ENCODE data around the gene UNCX. TPM values are rescaled to one million over a fixed set of nuclear protein-coding genes. Genes with fewer than 3 reads are reported as not detected.
A peak's percentile ranks its signal among the peaks of the same experiment; 100 is the strongest.

The UNCX gene
- total and polyA plus RNA-seq, 2 of the 8 experiments (the other 6 are each of a cell fraction or from before 2014, with no cell fraction given): not detected

DNA sequence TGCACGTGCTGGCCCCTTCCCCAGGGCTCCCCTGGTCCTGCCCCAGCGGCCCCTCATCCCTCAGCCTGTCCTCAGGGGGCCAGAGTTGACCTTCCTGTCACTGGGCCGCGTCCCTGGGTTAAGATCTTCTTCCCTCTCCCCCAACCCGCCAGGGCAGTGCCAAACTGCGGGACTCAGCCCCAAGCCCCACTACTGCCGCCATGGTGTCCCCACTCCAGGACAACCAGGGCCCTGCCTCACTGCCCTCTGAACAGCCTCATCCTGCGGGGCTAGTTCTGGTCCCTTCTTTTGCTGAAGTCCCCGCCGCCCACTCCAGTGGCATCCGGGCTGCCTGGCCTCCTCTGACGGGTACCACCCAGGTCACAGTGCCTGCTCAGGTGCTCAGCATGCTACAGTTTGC is 37.5 kb downstream of the UNCX start:
- Histone ChIP-seq H2AK5ac (ENCODE audit: low read depth, low read length) (no peak overlapping the region), H3K36me3 (ENCODE audit: control insufficient read depth in 2 of 4, insufficient read depth in 4 of 4, low read length in 3 of 4) (no peaks in the 10 kb centered on the region), H3K79me1 (ENCODE audit: low read depth, low read length) (no peaks in the 10 kb centered on the region), H2BK12ac (ENCODE audit: low read depth, low read length) (no peak overlapping the region), H3K27ac (ENCODE audit: low read depth, low read length) (no peak overlapping the region), H3K56ac (replicated peaks; ENCODE audit: insufficient read length, low read depth, low read length) (no peak overlapping the region), H2BK5ac (ENCODE audit: low read depth, low read length) (no peak overlapping the region), H3K9ac (replicated peaks in 1 of 4; ENCODE audit: extremely low read depth in 1 of 4, low read depth in 3 of 4, low read length in 3 of 4) (no peak overlapping the region), H4K91ac (replicated peaks; ENCODE audit: insufficient read length, low read length) (no peak overlapping the region), H3K9me3 (ENCODE audit: insufficient read depth in 2 of 2, low read depth in 1 of 2, low read length in 1 of 2) (peaks cover 3 to 6% of the 10 kb centered on the region in 2 experiments; a peak in 2 of 4 replicates), H3K27me3 (replicated peaks in 1 of 4; ENCODE audit: control insufficient read depth in 3 of 4, extremely low read depth in 1 of 4, insufficient read depth in 3 of 4, low read length in 3 of 4) (no peaks in the 10 kb centered on the region; a peak in 1 of 7 replicates), H4K8ac (ENCODE audit: extremely low read depth, insufficient read depth, low read length) (peak overlapping the region; percentile 51; the same call in 1 of the 2 replicates), H3K4me1 (replicated peaks in 1 of 4; ENCODE audit: control insufficient read depth in 3 of 4, insufficient read depth in 4 of 4, low read length in 3 of 4) (no peaks in the 10 kb centered on the region; a peak in 1 of 7 replicates), H3K23me2 (ENCODE audit: low read depth, low read length) (peaks cover 16% of the 10 kb centered on the region; the same call in 1 of the 2 replicates), H3K4me2 (ENCODE audit: insufficient read depth in 1 of 2, low read depth in 2 of 2, low read length in 2 of 2) (no peak overlapping the region), H3K79me2 (ENCODE audit: control insufficient read depth in 1 of 2, insufficient read depth in 2 of 2, low read length in 2 of 2) (no peaks in the 10 kb centered on the region), H2AFZ (ENCODE audit: low read length) (no peak overlapping the region), H3K4ac (replicated peaks; ENCODE audit: insufficient read length, low read depth, low read length) (no peak overlapping the region), H4K5ac (ENCODE audit: insufficient read length, low read depth, low read length) (no peak overlapping the region), H3K14ac (ENCODE audit: insufficient read length) (no peak overlapping the region), H4K20me1 (replicated peaks in 1 of 2; ENCODE audit: control insufficient read depth in 1 of 2, insufficient read depth in 2 of 2, low read length in 2 of 2) (no peaks in the 10 kb centered on the region), H2BK15ac (ENCODE audit: low read length) (no peak overlapping the region), H3K23ac (ENCODE audit: insufficient read length) (no peak overlapping the region), H2BK20ac (ENCODE audit: low read length) (no peak overlapping the region), H2BK120ac (replicated peaks; ENCODE audit: low read depth, low read length) (no peak overlapping the region), H3K18ac (ENCODE audit: extremely low read depth, low read length) (no peak overlapping the region), H3K4me3 (ENCODE audit: extremely low read depth in 1 of 4, insufficient read depth in 2 of 4, low read depth in 3 of 4, low read length in 4 of 4) (no peak overlapping the region)
- TF ChIP-seq RFX5 (IDR thresholded peaks at IDR 0.05; ENCODE audit: borderline replicate concordance, low read depth, low read length) (no peak), RNF2 (IDR thresholded peaks at IDR 0.05; ENCODE audit: borderline replicate concordance, low read depth, low read length, missing control alignments, poor library complexity, severe bottlenecking) (no peak), SP2 (IDR thresholded peaks at IDR 0.05; ENCODE audit: low read length) (no peak), POU5F1 (IDR thresholded peaks at IDR 0.05; ENCODE audit: low read depth, low read length) (no peak)
- ChIA-PET CTCF (ENCODE audit: partially characterized antibody) (interaction anchor here (1.1 kb wide), 1 partner anchor 24 kb away, joined by 3 read pairs; no protein-coding TSS in a partner anchor), POLR2A (ENCODE audit: partially characterized antibody) (no interaction called here)
- FAIRE-seq: no peak
- DNase-seq (ENCODE audit: low read depth in 1 of 2, low spot score in 2 of 2): no peak
- WGBS, 2 experiments (ENCODE audit: extremely low coverage in 1 of 2, insufficient coverage in 1 of 2, insufficient read length in 1 of 2, insufficient replicate concordance in 2 of 2, low coverage in 1 of 2, low lambda C conversion rate in 2 of 2, missing lambda C conversion rate in 1 of 2): 94% methylated on average over 7 of the region's 12 CpGs; no CpG with 5 or more reads in 1 of the 2 experiments
